KOPT-K1 (cell line): ENCODE data around the gene CPT1B.
"Not testable (repeated sequence)": the region's sequence is repeated elsewhere in the genome, so short reads cannot be mapped to it uniquely, and the experiment has no call there.

Experiments
- H3K27ac ChIP-seq: fragments of 200-600 bp; sonication (generic); 2 replicates; pipeline ENCODE4 v1.5.1; 2016; ENCODE audit warnings: antibody characterized with exemption, mild to moderate bottlenecking, low read depth, low read length; ENCODE audit not compliant: poor library complexity, severe bottlenecking
- H3K36me3 ChIP-seq: fragments of 200-600 bp; sonication (generic); 2 replicates; pipeline ENCODE4 v1.5.1; 2017; ENCODE audit warnings: antibody characterized with exemption, mild to moderate bottlenecking, low read length, moderate library complexity; ENCODE audit not compliant: insufficient read depth
- H3K9me3 ChIP-seq: fragments of 200-600 bp; sonication (generic); 2 replicates; pipeline ENCODE4 v1.5.1; 2017; ENCODE audit warnings: antibody characterized with exemption, low read length, mild to moderate bottlenecking; ENCODE audit not compliant: insufficient read depth, poor library complexity, severe bottlenecking

The CPT1B gene

GRCh38 chr22:50542416-50542927 lies 35.8 kb downstream of the CPT1B start:
- no peak overlapping the region for H3K27ac ChIP-seq
- H3K36me3 ChIP-seq = no peaks in the 10 kb centered on the region
- no peaks in the 10 kb centered on the region for H3K9me3 ChIP-seq

- H3K27ac ChIP-seq, H3K9me3 ChIP-seq, H3K36me3 ChIP-seq: not testable (repeated sequence)
Measured at GRCh38 chr22:50541667-50542026, 36.6 kb downstream of the CPT1B start.

- Histone ChIP-seq H3K36me3 (no peaks in the 10 kb centered on the region), H3K27ac (no peak overlapping the region), H3K9me3 (no peaks in the 10 kb centered on the region)
Measured at GRCh38 chr22:50540381-50540780, 37.8 kb downstream of the CPT1B start.

- no peak overlapping the region for H3K27ac ChIP-seq
Measured at GRCh38 chr22:50537765-50538164, 40.5 kb downstream of the CPT1B start.

GRCh38 chr22:50536226-50536625 lies 42.0 kb downstream of the CPT1B start:
- Histone ChIP-seq H3K27ac (no peak overlapping the region), H3K36me3 (no peaks in the 10 kb centered on the region), H3K9me3 (peaks cover 2% of the 10 kb centered on the region)

More at GRCh38 chr22:50537765-50538164, 40.5 kb downstream of the CPT1B start:
- Histone ChIP-seq H3K36me3 (no peaks in the 10 kb centered on the region), H3K9me3 (no peaks in the 10 kb centered on the region)

GRCh38 chr22:50535113-50535512 lies 43.1 kb downstream of the CPT1B start:
- Histone ChIP-seq H3K27ac (no peak overlapping the region), H3K36me3 (no peaks in the 10 kb centered on the region), H3K9me3 (peaks cover 10% of the 10 kb centered on the region)

- not testable (repeated sequence) for H3K9me3 ChIP-seq, H3K27ac ChIP-seq, H3K36me3 ChIP-seq
Measured at GRCh38 chr22:50533856-50534711, 44.1 kb downstream of the CPT1B start.

GRCh38 chr22:50532824-50533796 lies 45.1 kb downstream of the CPT1B start:
- Histone ChIP-seq H3K27ac (no peak overlapping the region), H3K9me3 (peaks cover 10% of the 10 kb centered on the region), H3K36me3 (no peaks in the 10 kb centered on the region)

- Histone ChIP-seq H3K27ac (no peak overlapping the region), H3K9me3 (peaks cover 10% of the 10 kb centered on the region), H3K36me3 (no peaks in the 10 kb centered on the region)
Measured at GRCh38 chr22:50531962-50532674, 46.1 kb downstream of the CPT1B start.

- no peaks in the 10 kb centered on the region for H3K36me3 ChIP-seq
- no peak overlapping the region for H3K27ac ChIP-seq
- H3K9me3 ChIP-seq = peaks cover 10% of the 10 kb centered on the region
Measured at GRCh38 chr22:50531546-50531961, 46.7 kb downstream of the CPT1B start.

- Histone ChIP-seq H3K27ac (no peak overlapping the region), H3K36me3 (no peaks in the 10 kb centered on the region), H3K9me3 (peaks cover 10% of the 10 kb centered on the region)
Measured at GRCh38 chr22:50530877-50531545, 47.2 kb downstream of the CPT1B start.

GRCh38 chr22:50530580-50530876 lies 47.7 kb downstream of the CPT1B start:
- Histone ChIP-seq H3K36me3 (no peaks in the 10 kb centered on the region), H3K27ac (no peak overlapping the region), H3K9me3 (peaks cover 10% of the 10 kb centered on the region)

GRCh38 chr22:50529897-50530579 lies 48.2 kb downstream of the CPT1B start, which contains the start of gene TYMP:
Gene TYMP, minus strand, starts transcription at chr22:50530012. Its CDS starts 303 bp downstream, at chr22:50529709.
- H3K36me3 ChIP-seq = no peaks in the 10 kb centered on the region
- peaks cover 10% of the 10 kb centered on the region for H3K9me3 ChIP-seq
- no peak within 1 kb of the TSS for H3K27ac ChIP-seq

GRCh38 chr22:50529416-50529896 lies 48.8 kb downstream of the CPT1B start:
- peaks cover 2% of the 10 kb centered on the region; the same call in 1 of the 2 replicates for H3K36me3 ChIP-seq
- no peak overlapping the region for H3K27ac ChIP-seq
- H3K9me3 ChIP-seq = peaks cover 10% of the 10 kb centered on the region
